Measurements from ENCODE around the gene NOL7.

GRCh38 chr6:13633343-13633742 is 18.2 kb downstream of the NOL7 start:
- TF ChIP-seq CTCF (IDR thresholded peaks at IDR 0.05): no peak
- no peak for TF ChIP-seq POLR2A (IDR thresholded peaks at IDR 0.05)
